ENCODE results near the gene SLC16A6. TPM values are rescaled to one million over a fixed set of nuclear protein-coding genes. Genes with fewer than 3 reads are reported as not detected.
A peak's percentile ranks its signal among the peaks of the same experiment; 100 is the strongest.
"Not testable (repeated sequence)": the region's sequence is repeated elsewhere in the genome, so short reads cannot be mapped to it uniquely, and the experiment has no call there.

SLC16A6 gene, protein sequence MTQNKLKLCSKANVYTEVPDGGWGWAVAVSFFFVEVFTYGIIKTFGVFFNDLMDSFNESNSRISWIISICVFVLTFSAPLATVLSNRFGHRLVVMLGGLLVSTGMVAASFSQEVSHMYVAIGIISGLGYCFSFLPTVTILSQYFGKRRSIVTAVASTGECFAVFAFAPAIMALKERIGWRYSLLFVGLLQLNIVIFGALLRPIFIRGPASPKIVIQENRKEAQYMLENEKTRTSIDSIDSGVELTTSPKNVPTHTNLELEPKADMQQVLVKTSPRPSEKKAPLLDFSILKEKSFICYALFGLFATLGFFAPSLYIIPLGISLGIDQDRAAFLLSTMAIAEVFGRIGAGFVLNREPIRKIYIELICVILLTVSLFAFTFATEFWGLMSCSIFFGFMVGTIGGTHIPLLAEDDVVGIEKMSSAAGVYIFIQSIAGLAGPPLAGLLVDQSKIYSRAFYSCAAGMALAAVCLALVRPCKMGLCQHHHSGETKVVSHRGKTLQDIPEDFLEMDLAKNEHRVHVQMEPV
- total RNA-seq (ENCODE audit: low replicate concordance), result 0.09 TPM in 1 of 2 replicates, not detected in the other

DNA sequence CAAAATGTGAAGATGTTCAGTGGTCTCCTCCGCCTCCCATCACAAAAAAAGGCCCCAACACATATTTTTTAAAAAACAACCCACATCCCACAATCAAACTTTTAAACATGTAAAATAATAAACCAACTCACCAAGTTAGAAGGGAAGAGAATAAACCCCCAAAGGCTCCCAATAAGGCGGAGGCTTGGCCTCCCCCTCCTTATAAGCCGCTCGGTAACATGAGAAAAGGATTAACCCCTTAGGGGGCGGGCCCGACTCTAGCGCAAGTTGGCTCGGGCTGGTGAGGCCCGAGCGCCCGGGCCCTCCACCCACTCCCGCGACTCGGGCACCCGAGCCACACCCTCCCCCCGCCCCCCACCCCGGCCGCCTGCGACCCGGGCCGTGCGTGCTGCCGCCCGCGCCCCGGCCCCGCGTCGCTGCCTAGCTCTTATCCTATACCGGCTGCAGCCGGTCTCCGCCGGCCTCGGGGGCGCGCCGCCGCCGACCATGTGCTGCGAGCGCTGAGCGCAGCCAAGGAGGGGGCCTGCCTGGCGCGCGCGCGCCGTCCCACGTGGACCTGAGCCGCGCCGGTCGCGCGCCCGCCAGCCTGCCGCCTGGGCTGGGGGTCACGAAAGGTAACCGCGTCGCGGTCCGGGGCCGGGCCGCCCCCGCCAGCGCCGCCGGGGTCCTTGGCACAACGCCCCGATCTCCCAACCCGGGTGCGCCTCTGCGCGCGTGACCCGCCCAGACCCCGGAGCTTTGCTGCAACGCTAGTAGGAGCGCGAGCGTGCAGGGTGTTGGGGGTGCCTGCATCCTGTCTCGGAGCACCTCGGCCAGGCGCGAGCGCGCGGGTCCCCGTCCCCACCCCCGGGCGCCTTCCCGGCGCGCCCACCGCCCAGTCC lies at the start of gene SLC16A6, which contains the start of gene ARSG:
TSS of gene SLC16A6 (minus strand) at position 173 of the 881 bp plus-strand sequence. CDS start 12,807 bp downstream, outside the sequence.
TSS of gene ARSG (plus strand) at position 541 of the 881 bp plus-strand sequence. CDS start 15,999 bp downstream, outside the sequence.
- TF ChIP-seq, protein P1, sequence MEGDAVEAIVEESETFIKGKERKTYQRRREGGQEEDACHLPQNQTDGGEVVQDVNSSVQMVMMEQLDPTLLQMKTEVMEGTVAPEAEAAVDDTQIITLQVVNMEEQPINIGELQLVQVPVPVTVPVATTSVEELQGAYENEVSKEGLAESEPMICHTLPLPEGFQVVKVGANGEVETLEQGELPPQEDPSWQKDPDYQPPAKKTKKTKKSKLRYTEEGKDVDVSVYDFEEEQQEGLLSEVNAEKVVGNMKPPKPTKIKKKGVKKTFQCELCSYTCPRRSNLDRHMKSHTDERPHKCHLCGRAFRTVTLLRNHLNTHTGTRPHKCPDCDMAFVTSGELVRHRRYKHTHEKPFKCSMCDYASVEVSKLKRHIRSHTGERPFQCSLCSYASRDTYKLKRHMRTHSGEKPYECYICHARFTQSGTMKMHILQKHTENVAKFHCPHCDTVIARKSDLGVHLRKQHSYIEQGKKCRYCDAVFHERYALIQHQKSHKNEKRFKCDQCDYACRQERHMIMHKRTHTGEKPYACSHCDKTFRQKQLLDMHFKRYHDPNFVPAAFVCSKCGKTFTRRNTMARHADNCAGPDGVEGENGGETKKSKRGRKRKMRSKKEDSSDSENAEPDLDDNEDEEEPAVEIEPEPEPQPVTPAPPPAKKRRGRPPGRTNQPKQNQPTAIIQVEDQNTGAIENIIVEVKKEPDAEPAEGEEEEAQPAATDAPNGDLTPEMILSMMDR (IDR thresholded peaks at IDR 0.05; ENCODE audit: insufficient read depth, low read length), result no peak
- H3K4me3 ChIP-seq (ENCODE audit: low read depth, low read length), result peak within 1 kb of the TSS; percentile 71
- DNase-seq (ENCODE audit: low read depth), result no peak

DNA sequence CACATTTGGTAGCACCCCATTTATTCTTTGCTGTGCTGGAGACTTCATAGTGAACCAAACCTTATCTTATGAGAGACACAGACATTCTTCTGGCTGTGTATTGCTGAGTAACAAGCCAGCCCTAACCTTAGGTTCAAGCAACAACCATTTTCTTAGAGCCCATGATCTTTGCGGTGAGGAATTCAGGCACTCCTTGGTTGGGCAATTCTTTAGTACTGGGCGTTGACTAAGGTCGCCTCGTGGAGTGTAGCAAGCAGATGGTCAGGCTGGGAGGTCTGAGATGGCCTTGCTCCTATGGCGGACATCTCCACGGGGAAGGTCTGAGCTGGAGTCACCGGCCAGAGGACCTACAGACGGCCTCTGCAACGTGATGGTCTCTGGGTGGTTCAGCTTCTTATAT lies 43.5 kb upstream of the SLC16A6 start:
- DNase-seq (ENCODE audit: low read depth), result no peak
- H3K4me3 ChIP-seq (ENCODE audit: low read depth, low read length), result no peak overlapping the region
- TF ChIP-seq, protein P1 (IDR thresholded peaks at IDR 0.05; ENCODE audit: insufficient read depth, low read length), result no peak

DNA sequence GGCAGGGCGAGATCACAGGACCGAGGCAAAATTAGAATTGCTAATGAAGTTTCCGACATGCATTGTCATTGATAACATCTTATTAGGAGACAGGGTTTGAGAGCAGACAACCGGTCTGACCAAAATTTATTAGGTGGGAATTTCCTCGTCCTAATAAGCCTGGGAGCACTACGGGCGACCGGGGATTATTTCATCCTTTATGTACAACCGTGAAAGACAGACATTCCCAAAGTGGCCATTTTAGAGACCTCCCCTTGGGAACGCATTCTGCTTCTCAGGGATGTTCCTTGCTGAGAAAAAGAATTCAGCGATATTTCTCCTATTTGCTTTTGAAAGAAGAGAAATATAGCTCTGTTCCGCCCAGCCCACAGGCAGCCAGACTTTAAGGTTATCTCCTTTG lies 41.0 kb upstream of the SLC16A6 start:
- not testable (repeated sequence) for DNase-seq (ENCODE audit: low read depth); H3K4me3 ChIP-seq (ENCODE audit: low read depth, low read length)

DNA sequence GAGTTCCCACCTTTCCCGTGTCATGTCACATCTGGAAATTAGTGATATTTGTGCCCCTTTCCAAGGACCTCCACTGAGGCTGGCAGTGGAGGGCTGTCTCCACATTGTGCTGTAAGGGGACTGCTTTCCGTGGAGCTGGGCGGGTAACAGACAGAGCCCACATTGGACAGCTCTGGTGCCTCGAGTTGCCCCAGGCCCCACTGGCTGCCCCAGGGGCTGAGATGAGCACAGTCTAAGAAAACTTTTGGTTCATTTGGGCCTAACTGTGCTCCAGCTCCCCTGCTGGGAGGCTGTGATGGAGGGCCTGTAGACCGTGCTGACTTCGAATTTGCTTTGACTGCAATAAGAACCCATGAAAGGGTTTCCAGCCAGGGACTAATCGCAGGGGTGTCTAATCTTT lies 38.4 kb upstream of the SLC16A6 start:
- no peak overlapping the region for H3K4me3 ChIP-seq (ENCODE audit: low read depth, low read length)
- TF ChIP-seq, protein P1 (IDR thresholded peaks at IDR 0.05; ENCODE audit: insufficient read depth, low read length), result no peak
- no peak for DNase-seq (ENCODE audit: low read depth)

DNA sequence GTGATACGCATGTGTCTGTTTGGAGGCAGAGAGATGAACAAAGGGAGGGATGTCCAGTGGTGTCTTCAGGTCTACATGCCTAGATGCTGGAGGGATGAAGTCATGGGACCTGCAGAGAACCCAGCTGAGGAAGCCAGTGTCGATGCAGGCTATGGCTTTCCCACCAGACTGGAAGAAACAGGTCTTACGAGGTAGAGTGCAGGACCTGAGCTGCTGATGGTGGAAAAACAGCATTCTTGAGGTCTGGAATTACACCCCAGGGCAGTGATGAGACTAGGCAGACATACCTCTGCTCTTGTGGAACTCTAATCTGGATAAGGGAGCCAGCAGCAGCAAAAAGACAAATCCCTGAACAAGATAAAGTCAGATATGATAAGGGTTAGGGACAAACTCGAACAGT lies 37.7 kb upstream of the SLC16A6 start:
- no peak overlapping the region for H3K4me3 ChIP-seq (ENCODE audit: low read depth, low read length)
- TF ChIP-seq, protein P1 (IDR thresholded peaks at IDR 0.05; ENCODE audit: insufficient read depth, low read length), result no peak
- no peak for DNase-seq (ENCODE audit: low read depth)

DNA sequence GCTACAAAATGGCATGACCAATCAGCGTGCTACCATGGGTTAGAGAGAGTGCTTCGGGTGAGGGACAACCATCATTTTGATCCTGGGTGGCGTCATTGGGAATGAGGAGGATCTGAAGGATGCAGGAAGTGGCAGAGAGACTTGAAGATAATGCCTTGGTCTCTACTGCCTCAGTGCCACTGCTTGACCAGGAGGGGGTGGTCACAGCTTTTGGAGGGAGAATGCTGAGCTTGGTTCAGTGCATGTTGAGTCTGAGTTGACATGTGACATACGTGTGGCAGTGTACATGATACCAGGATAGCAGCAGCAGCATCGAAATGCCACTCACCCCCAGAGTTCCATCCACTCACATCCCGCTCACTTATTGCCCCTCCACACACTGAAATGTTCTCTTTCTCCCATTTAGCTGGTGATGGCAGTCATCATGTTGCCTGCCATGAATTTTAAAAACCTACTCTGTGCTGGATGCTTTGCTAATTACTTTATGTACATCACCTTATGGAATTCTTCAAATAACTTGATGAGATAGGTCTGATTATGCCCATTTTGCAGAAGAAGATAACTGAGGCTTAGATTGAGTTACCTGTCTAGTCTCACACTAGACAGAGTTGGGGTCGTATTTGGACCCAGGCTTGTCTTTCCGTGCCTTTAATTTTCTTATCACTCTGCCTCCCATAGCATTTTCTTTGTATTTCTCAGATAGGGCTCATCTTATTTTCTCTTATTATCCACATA lies 37.1 kb upstream of the SLC16A6 start:
- H3K4me3 ChIP-seq (ENCODE audit: low read depth, low read length), result no peak overlapping the region
- TF ChIP-seq, protein P1 (IDR thresholded peaks at IDR 0.05; ENCODE audit: insufficient read depth, low read length), result peak; percentile 2
- DNase-seq (ENCODE audit: low read depth), result no peak

Measured in fibroblast of the aortic adventitia (primary cell).